Mesothelial cell of epicardium (in vitro differentiated cells): Measurements from ENCODE around the gene SCFD2. TPM values are rescaled to one million over a fixed set of nuclear protein-coding genes. Genes with fewer than 3 reads are reported as not detected.

ENCODE experiments used
- DNase-seq, 2 experiments: peaks; one replicate each; pipeline ENCODE4 v3.0.0; 2021; ENCODE audit warnings: low spot score in 2 of 2; ENCODE audit not compliant: unreplicated experiment in 2 of 2
- H3K27ac Mint-ChIP-seq: 2 replicates; pipeline ENCODE4 v1.8.0; 2021; ENCODE audit warnings: mixed read lengths
- H3K27me3 Mint-ChIP-seq: 2 replicates; pipeline ENCODE4 v1.8.0; 2021; ENCODE audit warnings: low read depth, mixed read lengths
- H3K36me3 Mint-ChIP-seq: 2 replicates; pipeline ENCODE4 v1.8.0; 2021; ENCODE audit warnings: mixed read lengths
- H3K4me1 Mint-ChIP-seq: 2 replicates; pipeline ENCODE4 v1.8.0; 2021; ENCODE audit warnings: mixed read lengths
- H3K4me3 Mint-ChIP-seq: 2 replicates; pipeline ENCODE4 v1.8.0; 2021; ENCODE audit warnings: mild to moderate bottlenecking, moderate library complexity, mixed read lengths
- H3K9me3 Mint-ChIP-seq: 2 replicates; pipeline ENCODE4 v1.8.0; 2021; ENCODE audit warnings: mixed read lengths
- CTCF ChIP-seq: fragments of 200-600 bp; sonication (generic); IDR thresholded peaks from one replicate; pipeline ENCODE4 v1.5.0; 2021; ENCODE audit warnings: antibody characterized with exemption; ENCODE audit not compliant: unreplicated experiment
- total RNA-seq: library from RNA; stranded (reverse); gene quantifications from 3 replicates; pipeline ENCODE4 v1.2.1, GENCODE V29; 2021

Gene SCFD2
- total RNA-seq, 1 donor from 2014 or later: 15.6 TPM

GRCh38 chr4:53089936-53090729 is 275.7 kb downstream of the SCFD2 start:
- no peak overlapping the region for H3K27ac Mint-ChIP-seq

GRCh38 chr4:53088152-53088551 is 277.7 kb downstream of the SCFD2 start:
- Mint-ChIP-seq H3K4me1 (peaks cover 9% of the 10 kb centered on the region), H3K27me3 (no peaks in the 10 kb centered on the region), H3K36me3 (peaks cover 19% of the 10 kb centered on the region), H3K27ac (no peak overlapping the region), H3K9me3 (peaks cover 36% of the 10 kb centered on the region), H3K4me3 (no peak overlapping the region)
- DNase-seq: no peak
- no peak for TF ChIP-seq CTCF

More at GRCh38 chr4:53089936-53090729, 275.7 kb downstream of the SCFD2 start:
- Mint-ChIP-seq H3K36me3 (peaks cover 9% of the 10 kb centered on the region), H3K27me3 (no peaks in the 10 kb centered on the region), H3K4me3 (no peak overlapping the region), H3K9me3 (peaks cover 26% of the 10 kb centered on the region), H3K4me1 (peaks cover 9% of the 10 kb centered on the region)
- no peak for TF ChIP-seq CTCF
- no peak for DNase-seq

- H3K27ac Mint-ChIP-seq: peak overlapping the region; percentile 87
- H3K36me3 Mint-ChIP-seq: no peaks in the 10 kb centered on the region
- TF ChIP-seq CTCF: no peak
- peak overlapping the region; percentile 15 for H3K4me3 Mint-ChIP-seq
- H3K4me1 Mint-ChIP-seq: peaks cover 8% of the 10 kb centered on the region
- DNase-seq: no peak
- H3K27me3 Mint-ChIP-seq: no peaks in the 10 kb centered on the region
- no peaks in the 10 kb centered on the region for H3K9me3 Mint-ChIP-seq
Observed at GRCh38 chr4:53076374-53076958, 289.4 kb downstream of the SCFD2 start.

GRCh38 chr4:53075162-53075785 is 290.6 kb downstream of the SCFD2 start:
- no peak for TF ChIP-seq CTCF
- Mint-ChIP-seq H3K4me1 (peaks cover 8% of the 10 kb centered on the region), H3K27ac (no peak overlapping the region)

GRCh38 chr4:53068755-53069330 is 297.0 kb downstream of the SCFD2 start:
- peaks cover 8% of the 10 kb centered on the region for H3K9me3 Mint-ChIP-seq
- H3K36me3 Mint-ChIP-seq: no peaks in the 10 kb centered on the region
- TF ChIP-seq CTCF: no peak
- H3K27me3 Mint-ChIP-seq: no peaks in the 10 kb centered on the region
- DNase-seq: no peak
- H3K4me1 Mint-ChIP-seq: peaks cover 6% of the 10 kb centered on the region
- no peak overlapping the region for H3K4me3 Mint-ChIP-seq
- no peak overlapping the region for H3K27ac Mint-ChIP-seq

More at GRCh38 chr4:53075162-53075785, 290.6 kb downstream of the SCFD2 start:
- no peaks in the 10 kb centered on the region for H3K27me3 Mint-ChIP-seq
- no peaks in the 10 kb centered on the region for H3K36me3 Mint-ChIP-seq
- H3K9me3 Mint-ChIP-seq: no peaks in the 10 kb centered on the region
- no peak for DNase-seq
- no peak overlapping the region for H3K4me3 Mint-ChIP-seq
